ENCODE results near the gene COL2A1.

Gene COL2A1

DNA sequence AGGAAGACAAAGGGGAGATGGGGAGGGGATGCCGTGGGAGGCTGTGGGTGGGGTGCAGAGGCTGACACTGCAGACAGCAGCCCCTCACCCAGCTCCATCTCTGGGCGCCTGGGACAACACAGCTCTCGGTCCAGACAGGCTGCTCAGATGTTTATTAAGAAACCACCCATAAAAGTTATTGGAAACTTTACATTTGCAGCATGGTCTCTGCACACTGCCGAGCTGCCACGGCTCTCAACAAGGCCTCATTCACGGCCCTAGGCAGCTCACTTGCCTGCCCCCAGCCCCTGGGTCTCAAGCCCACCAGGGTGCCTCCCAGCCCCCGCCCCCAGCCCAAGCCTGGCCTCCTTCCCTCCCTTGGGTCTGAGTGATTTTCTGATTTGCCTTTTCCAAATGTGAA, 21.0 kb upstream of the COL2A1 start:
- TF ChIP-seq GATA3 (IDR thresholded peaks at IDR 0.05; ENCODE audit: low read depth, low read length): no peak
- TF ChIP-seq GATA2 (IDR thresholded peaks at IDR 0.05; ENCODE audit: low read depth, low read length): no peak

DNA sequence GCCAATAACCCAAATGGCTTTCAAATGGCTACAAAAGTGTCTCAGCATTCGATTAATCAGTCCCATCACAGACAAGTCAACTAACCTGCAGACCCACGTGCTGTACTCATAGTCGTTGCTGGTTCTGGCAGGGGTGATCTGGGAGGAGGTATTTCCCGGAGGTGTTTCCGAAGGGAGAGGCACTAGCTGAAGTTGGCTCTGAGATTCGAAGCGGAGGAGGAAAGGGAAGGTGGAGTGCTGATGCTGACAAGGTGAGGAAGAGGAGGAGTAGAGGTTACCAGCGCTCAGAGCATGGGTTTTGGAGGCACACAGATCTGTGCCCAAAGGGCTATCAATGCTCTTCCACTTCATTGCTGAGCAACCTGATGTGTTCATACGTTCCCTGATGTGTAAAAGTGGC, 20.5 kb upstream of the COL2A1 start:
- TF ChIP-seq GATA3 (IDR thresholded peaks at IDR 0.05; ENCODE audit: low read depth, low read length) (no peak), GATA2 (IDR thresholded peaks at IDR 0.05; ENCODE audit: low read depth, low read length) (no peak)

- TF ChIP-seq GATA3 (IDR thresholded peaks at IDR 0.05; ENCODE audit: low read depth, low read length): no peak
- TF ChIP-seq GATA2 (IDR thresholded peaks at IDR 0.05; ENCODE audit: low read depth, low read length): no peak
Observed at GRCh38 chr12:48023386-48023785, 19.1 kb upstream of the COL2A1 start.

- TF ChIP-seq GATA3 (IDR thresholded peaks at IDR 0.05; ENCODE audit: low read depth, low read length) (no peak), GATA2 (IDR thresholded peaks at IDR 0.05; ENCODE audit: low read depth, low read length) (no peak)
Observed at GRCh38 chr12:48022676-48023385, 18.6 kb upstream of the COL2A1 start.

- TF ChIP-seq GATA2 (IDR thresholded peaks at IDR 0.05; ENCODE audit: low read depth, low read length) (no peak), GATA3 (IDR thresholded peaks at IDR 0.05; ENCODE audit: low read depth, low read length) (no peak)
Observed at GRCh38 chr12:48022180-48022521, 17.9 kb upstream of the COL2A1 start.

- no peak for TF ChIP-seq GATA2 (IDR thresholded peaks at IDR 0.05; ENCODE audit: low read depth, low read length)
- TF ChIP-seq GATA3 (IDR thresholded peaks at IDR 0.05; ENCODE audit: low read depth, low read length): no peak
Observed at GRCh38 chr12:48021485-48022179, 17.4 kb upstream of the COL2A1 start.

DNA sequence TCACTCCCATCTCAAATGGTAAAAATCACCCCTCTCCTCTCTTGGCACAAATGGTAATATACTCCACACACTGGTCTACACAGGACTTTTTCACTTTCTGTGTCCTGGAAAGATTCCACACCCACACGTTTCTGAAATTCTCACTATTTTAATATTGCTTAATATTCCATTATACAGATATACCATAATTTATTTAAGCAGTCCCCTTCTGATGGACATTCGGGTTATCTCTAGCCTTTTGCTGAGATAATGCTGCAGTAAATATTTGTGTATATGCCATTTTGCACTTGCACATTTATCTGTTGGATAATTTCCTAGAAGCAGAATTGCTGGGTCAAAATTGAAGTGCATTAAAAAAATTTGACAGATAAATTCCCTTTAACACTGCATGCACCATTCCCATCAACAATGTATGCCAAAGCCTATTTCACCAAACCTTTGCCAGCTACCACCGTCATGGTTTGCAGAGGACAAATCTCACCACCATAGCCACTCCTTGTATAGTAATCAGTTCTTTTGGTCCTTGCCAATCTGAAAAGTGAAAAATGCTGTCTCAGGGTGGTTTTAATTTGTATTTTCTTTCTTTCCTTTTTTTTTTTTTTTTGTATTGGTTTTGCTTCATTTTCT, 15.5 kb upstream of the COL2A1 start:
- TF ChIP-seq GATA3 (IDR thresholded peaks at IDR 0.05; ENCODE audit: low read depth, low read length): no peak
- TF ChIP-seq GATA2 (IDR thresholded peaks at IDR 0.05; ENCODE audit: low read depth, low read length): no peak

- TF ChIP-seq GATA3 (IDR thresholded peaks at IDR 0.05; ENCODE audit: low read depth, low read length): no peak
- TF ChIP-seq GATA2 (IDR thresholded peaks at IDR 0.05; ENCODE audit: low read depth, low read length): no peak
Observed at GRCh38 chr12:48018618-48018995, 14.3 kb upstream of the COL2A1 start.

- TF ChIP-seq GATA2 (IDR thresholded peaks at IDR 0.05; ENCODE audit: low read depth, low read length): no peak
- TF ChIP-seq GATA3 (IDR thresholded peaks at IDR 0.05; ENCODE audit: low read depth, low read length): no peak
Observed at GRCh38 chr12:48017921-48018617, 13.8 kb upstream of the COL2A1 start.

- TF ChIP-seq GATA2 (IDR thresholded peaks at IDR 0.05; ENCODE audit: low read depth, low read length): no peak
- no peak for TF ChIP-seq GATA3 (IDR thresholded peaks at IDR 0.05; ENCODE audit: low read depth, low read length)
Observed at GRCh38 chr12:48017496-48017895, 13.2 kb upstream of the COL2A1 start.

- TF ChIP-seq GATA2 (IDR thresholded peaks at IDR 0.05; ENCODE audit: low read depth, low read length) (no peak), GATA3 (IDR thresholded peaks at IDR 0.05; ENCODE audit: low read depth, low read length) (no peak)
Observed at GRCh38 chr12:48016373-48017020, 12.2 kb upstream of the COL2A1 start.

- TF ChIP-seq GATA2 (IDR thresholded peaks at IDR 0.05; ENCODE audit: low read depth, low read length): no peak
- no peak for TF ChIP-seq GATA3 (IDR thresholded peaks at IDR 0.05; ENCODE audit: low read depth, low read length)
Observed at GRCh38 chr12:48015954-48016353, 11.7 kb upstream of the COL2A1 start.

GRCh38 chr12:48015129-48015528, 10.9 kb upstream of the COL2A1 start:
- TF ChIP-seq GATA3 (IDR thresholded peaks at IDR 0.05; ENCODE audit: low read depth, low read length): no peak
- no peak for TF ChIP-seq GATA2 (IDR thresholded peaks at IDR 0.05; ENCODE audit: low read depth, low read length)

DNA sequence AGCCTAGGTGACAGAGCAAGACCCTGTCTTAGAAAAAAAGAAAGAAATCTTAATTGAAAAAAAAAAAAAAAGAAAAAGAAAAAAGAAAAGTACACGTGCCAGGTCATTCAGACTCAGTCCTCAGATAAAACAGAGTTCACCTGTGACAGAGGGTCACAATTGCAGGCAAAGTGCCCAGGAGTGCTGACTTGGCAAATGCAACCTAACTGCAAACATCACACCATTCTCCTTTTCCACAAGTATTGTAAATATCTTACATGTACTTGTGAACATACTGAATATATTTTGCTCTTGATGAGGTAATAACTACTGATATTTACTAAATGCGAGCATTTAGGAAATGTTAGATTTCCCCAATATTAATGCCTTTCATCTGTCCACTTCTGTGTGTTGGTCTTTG, 9.0 kb upstream of the COL2A1 start:
- TF ChIP-seq GATA3 (IDR thresholded peaks at IDR 0.05; ENCODE audit: low read depth, low read length): no peak

All from SH-SY5Y (cell line).